ENCODE data around the gene METRNL.
"Not testable (repeated sequence)": the region's sequence is repeated elsewhere in the genome, so short reads cannot be mapped to it uniquely, and the experiment has no call there.

METRNL gene

DNA sequence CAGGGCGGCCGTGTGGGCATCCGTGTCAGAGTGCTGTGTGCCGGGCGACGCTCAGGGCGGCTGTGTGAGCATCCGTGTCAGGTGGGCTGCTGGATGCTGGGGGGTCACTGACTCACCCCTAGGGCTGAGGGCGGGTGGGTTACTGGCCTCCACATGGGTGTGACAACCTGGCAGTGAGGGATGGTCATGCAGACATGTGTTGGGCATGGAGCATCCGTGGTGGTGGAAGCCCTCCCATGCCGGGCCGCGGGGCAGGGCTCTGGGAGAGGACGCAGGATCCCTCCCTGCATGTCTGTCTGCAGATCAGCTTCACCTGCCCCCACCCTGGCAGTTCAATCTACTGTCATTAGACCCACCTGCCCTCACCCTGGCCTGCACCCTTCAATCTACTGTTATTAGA is 56.3 kb downstream of the METRNL start:
- CTCF ChIA-PET, result no interaction called here
- H3K36me3 ChIP-seq (ENCODE audit: control insufficient read depth in 4 of 4, insufficient read depth in 4 of 4, low read length in 3 of 4), result no peaks in the 10 kb centered on the region
- H3K4me1 ChIP-seq (ENCODE audit: control extremely low read depth in 1 of 4, control insufficient read depth in 4 of 4, insufficient read depth in 4 of 4, low read length in 3 of 4), result peaks cover 0 to 16% (median 6%) of the 10 kb centered on the region in 4 experiments
- H3K27me3 ChIP-seq (replicated peaks in 2 of 5; ENCODE audit: control insufficient read depth in 4 of 5, insufficient read depth in 5 of 5, low read length in 4 of 5), result no peaks in the 10 kb centered on the region
- H3K27ac ChIP-seq (ENCODE audit: insufficient read depth in 1 of 2, low read depth in 1 of 2, low read length in 2 of 2, poor library complexity in 1 of 2, severe bottlenecking in 2 of 2), result no peak overlapping the region
- H3K4me3 ChIP-seq (ENCODE audit: control insufficient read depth in 1 of 7, extremely low read depth in 1 of 7, insufficient read depth in 4 of 7, low read depth in 2 of 7, low read length in 6 of 7), result no peak overlapping the region
- H3K9me3 ChIP-seq (ENCODE audit: control extremely low read depth in 1 of 5, control insufficient read depth in 4 of 5, insufficient read depth in 2 of 5, low read depth in 1 of 5, low read length in 4 of 5), result no peaks in the 10 kb centered on the region
- no peak for DNase-seq
- WGBS (ENCODE audit: insufficient coverage), result 96% methylated on average over 12 of the region's 14 CpGs
- POLR2A ChIA-PET, result no interaction called here

- no peak overlapping the region for H3K4me3 ChIP-seq (ENCODE audit: control insufficient read depth in 1 of 7, extremely low read depth in 1 of 7, insufficient read depth in 4 of 7, low read depth in 2 of 7, low read length in 6 of 7)
- H3K4me1 ChIP-seq (ENCODE audit: control extremely low read depth in 1 of 4, control insufficient read depth in 4 of 4, insufficient read depth in 4 of 4, low read length in 3 of 4), result peaks cover 0 to 12% (median 6%) of the 10 kb centered on the region in 4 experiments
- DNase-seq, result no peak
- POLR2A ChIA-PET, result no interaction called here
- H3K27me3 ChIP-seq (replicated peaks in 2 of 5; ENCODE audit: control insufficient read depth in 4 of 5, insufficient read depth in 5 of 5, low read length in 4 of 5), result no peaks in the 10 kb centered on the region
- no peak overlapping the region for H3K27ac ChIP-seq (ENCODE audit: insufficient read depth in 1 of 2, low read depth in 1 of 2, low read length in 2 of 2, poor library complexity in 1 of 2, severe bottlenecking in 2 of 2)
- H3K36me3 ChIP-seq (ENCODE audit: control insufficient read depth in 4 of 4, insufficient read depth in 4 of 4, low read length in 3 of 4), result no peaks in the 10 kb centered on the region
- CTCF ChIA-PET, result no interaction called here
- WGBS (ENCODE audit: insufficient coverage), result 92% methylated on average over 7 of the region's 13 CpGs
- no peaks in the 10 kb centered on the region for H3K9me3 ChIP-seq (ENCODE audit: control extremely low read depth in 1 of 5, control insufficient read depth in 4 of 5, insufficient read depth in 2 of 5, low read depth in 1 of 5, low read length in 4 of 5)
Measured at GRCh38 chr17:83136156-83136555, 56.7 kb downstream of the METRNL start.

GRCh38 chr17:83136931-83137330 is 57.5 kb downstream of the METRNL start:
- Histone ChIP-seq H3K27me3 (replicated peaks in 2 of 5; ENCODE audit: control insufficient read depth in 4 of 5, insufficient read depth in 5 of 5, low read length in 4 of 5) (no peaks in the 10 kb centered on the region), H3K4me3 (ENCODE audit: control insufficient read depth in 1 of 7, extremely low read depth in 1 of 7, insufficient read depth in 4 of 7, low read depth in 2 of 7, low read length in 6 of 7) (no peak overlapping the region), H3K27ac (ENCODE audit: insufficient read depth in 1 of 2, low read depth in 1 of 2, low read length in 2 of 2, poor library complexity in 1 of 2, severe bottlenecking in 2 of 2) (no peak overlapping the region), H3K9me3 (ENCODE audit: control extremely low read depth in 1 of 5, control insufficient read depth in 4 of 5, insufficient read depth in 2 of 5, low read depth in 1 of 5, low read length in 4 of 5) (peaks cover 0 to 2% (median 0%) of the 10 kb centered on the region in 5 experiments), H3K4me1 (ENCODE audit: control extremely low read depth in 1 of 4, control insufficient read depth in 4 of 4, insufficient read depth in 4 of 4, low read length in 3 of 4) (peaks cover 0 to 8% (median 6%) of the 10 kb centered on the region in 4 experiments), H3K36me3 (ENCODE audit: control insufficient read depth in 4 of 4, insufficient read depth in 4 of 4, low read length in 3 of 4) (no peaks in the 10 kb centered on the region)
- ChIA-PET CTCF (interaction anchor here (1.2 kb wide), 1 partner anchor 20 kb away, joined by 3 read pairs; no protein-coding TSS in a partner anchor), POLR2A (no interaction called here)
- no peak for DNase-seq
- WGBS (ENCODE audit: insufficient coverage), result 92% methylated on average over 13 of the region's 16 CpGs

- no peak overlapping the region for H3K4me3 ChIP-seq (ENCODE audit: control insufficient read depth in 1 of 7, extremely low read depth in 1 of 7, insufficient read depth in 4 of 7, low read depth in 2 of 7, low read length in 6 of 7)
- H3K4me1 ChIP-seq (ENCODE audit: control extremely low read depth in 1 of 4, control insufficient read depth in 4 of 4, insufficient read depth in 4 of 4, low read length in 3 of 4), result peaks cover 0 to 3% (median 2%) of the 10 kb centered on the region in 4 experiments
- WGBS (ENCODE audit: insufficient coverage), result 97% methylated on average over 9 of the region's 9 CpGs
- no peak overlapping the region for H3K27ac ChIP-seq (ENCODE audit: insufficient read depth in 1 of 2, low read depth in 1 of 2, low read length in 2 of 2, poor library complexity in 1 of 2, severe bottlenecking in 2 of 2)
- CTCF ChIA-PET, result interaction anchor here (1.2 kb wide), 1 partner anchor 21 kb away, joined by 3 read pairs; no protein-coding TSS in a partner anchor
- no peaks in the 10 kb centered on the region for H3K27me3 ChIP-seq (replicated peaks in 2 of 5; ENCODE audit: control insufficient read depth in 4 of 5, insufficient read depth in 5 of 5, low read length in 4 of 5)
- H3K9me3 ChIP-seq (ENCODE audit: control extremely low read depth in 1 of 5, control insufficient read depth in 4 of 5, insufficient read depth in 2 of 5, low read depth in 1 of 5, low read length in 4 of 5), result peaks cover 0 to 8% (median 0%) of the 10 kb centered on the region in 5 experiments
- POLR2A ChIA-PET, result no interaction called here
- DNase-seq, result no peak
- no peaks in the 10 kb centered on the region for H3K36me3 ChIP-seq (ENCODE audit: control insufficient read depth in 4 of 4, insufficient read depth in 4 of 4, low read length in 3 of 4)
Measured at GRCh38 chr17:83137523-83137922, 58.1 kb downstream of the METRNL start.

DNA sequence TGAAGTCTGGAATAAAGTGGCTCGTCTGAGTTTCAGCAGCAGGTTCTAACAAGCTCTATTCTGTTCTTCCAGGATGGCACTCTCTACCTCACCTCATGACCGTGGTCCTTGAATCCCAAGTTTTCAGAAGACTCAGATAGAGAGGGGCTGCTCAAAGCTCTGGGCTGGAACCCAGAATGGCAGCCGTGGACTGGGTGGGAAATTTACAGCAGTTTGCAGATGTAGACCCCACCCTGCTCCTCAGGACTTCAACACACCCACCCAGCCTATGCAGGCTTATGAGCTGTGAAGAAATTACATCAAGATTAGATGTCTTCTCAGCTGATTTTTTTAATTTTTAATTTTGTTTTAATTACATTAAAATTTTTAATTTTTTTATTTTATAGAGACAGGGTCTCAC is 59.4 kb downstream of the METRNL start:
- Histone ChIP-seq H3K4me3 (ENCODE audit: control insufficient read depth in 1 of 7, extremely low read depth in 1 of 7, insufficient read depth in 4 of 7, low read depth in 2 of 7, low read length in 6 of 7) (no peak overlapping the region), H3K36me3 (ENCODE audit: control insufficient read depth in 4 of 4, insufficient read depth in 4 of 4, low read length in 3 of 4) (no peaks in the 10 kb centered on the region), H3K27ac (ENCODE audit: insufficient read depth in 1 of 2, low read depth in 1 of 2, low read length in 2 of 2, poor library complexity in 1 of 2, severe bottlenecking in 2 of 2) (no peak overlapping the region), H3K4me1 (ENCODE audit: control extremely low read depth in 1 of 4, control insufficient read depth in 4 of 4, insufficient read depth in 4 of 4, low read length in 3 of 4) (no peaks in the 10 kb centered on the region), H3K9me3 (ENCODE audit: control extremely low read depth in 1 of 5, control insufficient read depth in 4 of 5, insufficient read depth in 2 of 5, low read depth in 1 of 5, low read length in 4 of 5) (peaks cover 0 to 16% (median 0%) of the 10 kb centered on the region in 5 experiments), H3K27me3 (replicated peaks in 2 of 5; ENCODE audit: control insufficient read depth in 4 of 5, insufficient read depth in 5 of 5, low read length in 4 of 5) (no peaks in the 10 kb centered on the region)
- CTCF ChIA-PET, result interaction anchor here (1.0 kb wide), 1 partner anchor 15 kb away, joined by 4 read pairs; no protein-coding TSS in a partner anchor
- POLR2A ChIA-PET, result no interaction called here
- 91% methylated on average over 3 of the region's 3 CpGs for WGBS (ENCODE audit: insufficient coverage)
- DNase-seq, result no peak

DNA sequence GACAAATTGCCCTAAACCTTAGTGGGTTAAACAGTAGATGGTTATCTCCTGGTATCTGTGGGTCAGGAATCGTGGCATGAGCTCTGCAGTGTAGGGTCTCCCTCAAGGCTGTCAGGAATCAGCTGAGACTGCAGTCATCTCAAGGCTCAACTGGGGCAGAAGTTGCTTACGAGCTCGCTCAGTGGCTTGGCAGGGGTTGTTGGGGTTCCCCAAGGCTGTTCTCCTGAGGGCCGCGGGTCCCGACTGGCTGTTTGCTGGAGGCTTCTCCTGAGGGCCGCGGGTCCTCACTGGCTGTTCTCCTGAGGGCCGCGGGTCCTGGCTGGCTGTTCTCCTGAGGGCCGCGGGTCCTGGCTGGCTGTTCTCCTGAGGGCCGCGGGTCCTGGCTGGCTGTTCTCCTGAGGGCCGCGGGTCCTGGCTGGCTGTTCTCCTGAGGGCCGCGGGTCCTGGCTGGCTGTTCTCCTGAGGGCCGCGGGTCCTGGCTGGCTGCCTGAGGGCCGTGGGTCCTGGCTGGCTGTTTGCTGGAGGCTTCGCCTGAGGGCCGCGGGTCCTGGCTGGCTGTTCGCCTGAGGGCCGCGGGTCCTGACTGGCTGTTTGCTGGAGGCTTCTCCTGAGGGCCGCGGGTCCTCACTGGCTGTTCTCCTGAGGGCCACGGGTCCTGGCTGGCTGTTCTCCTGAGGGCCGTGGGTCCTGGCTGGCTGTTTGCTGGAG is 60.3 kb downstream of the METRNL start:
- POLR2A ChIA-PET; H3K27ac ChIP-seq (ENCODE audit: insufficient read depth in 1 of 2, low read depth in 1 of 2, low read length in 2 of 2, poor library complexity in 1 of 2, severe bottlenecking in 2 of 2); DNase-seq; H3K4me3 ChIP-seq (ENCODE audit: control insufficient read depth in 1 of 7, extremely low read depth in 1 of 7, insufficient read depth in 4 of 7, low read depth in 2 of 7, low read length in 6 of 7); H3K27me3 ChIP-seq (replicated peaks in 2 of 5; ENCODE audit: control insufficient read depth in 4 of 5, insufficient read depth in 5 of 5, low read length in 4 of 5); H3K36me3 ChIP-seq (ENCODE audit: control insufficient read depth in 4 of 4, insufficient read depth in 4 of 4, low read length in 3 of 4); H3K4me1 ChIP-seq (ENCODE audit: control extremely low read depth in 1 of 4, control insufficient read depth in 4 of 4, insufficient read depth in 4 of 4, low read length in 3 of 4): not testable (repeated sequence)
- peaks cover 0 to 16% (median 0%) of the 10 kb centered on the region in 5 experiments for H3K9me3 ChIP-seq (ENCODE audit: control extremely low read depth in 1 of 5, control insufficient read depth in 4 of 5, insufficient read depth in 2 of 5, low read depth in 1 of 5, low read length in 4 of 5)
- WGBS (ENCODE audit: insufficient coverage), result 95% methylated on average over 17 of the region's 31 CpGs
- CTCF ChIA-PET, result interaction anchor here (1.0 kb wide), 1 partner anchor 15 kb away, joined by 4 read pairs; no protein-coding TSS in a partner anchor

DNA sequence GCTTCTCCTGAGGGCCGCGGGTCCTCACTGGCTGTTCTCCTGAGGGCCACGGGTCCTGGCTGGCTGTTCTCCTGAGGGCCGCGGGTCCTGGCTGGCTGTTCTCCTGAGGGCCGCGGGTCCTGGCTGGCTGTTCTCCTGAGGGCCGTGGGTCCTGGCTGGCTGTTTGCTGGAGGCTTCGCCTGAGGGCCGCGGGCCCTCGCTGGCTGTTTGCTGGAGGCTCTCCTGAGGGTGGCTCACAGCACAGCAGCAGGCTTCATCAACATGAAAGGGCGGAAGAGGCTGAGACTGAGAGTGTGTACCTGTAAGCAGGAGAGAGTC is 60.8 kb downstream of the METRNL start:
- H3K36me3 ChIP-seq (ENCODE audit: control insufficient read depth in 4 of 4, insufficient read depth in 4 of 4, low read length in 3 of 4); DNase-seq; H3K27me3 ChIP-seq (replicated peaks in 2 of 5; ENCODE audit: control insufficient read depth in 4 of 5, insufficient read depth in 5 of 5, low read length in 4 of 5); CTCF ChIA-PET; POLR2A ChIA-PET; H3K4me3 ChIP-seq (ENCODE audit: control insufficient read depth in 1 of 7, extremely low read depth in 1 of 7, insufficient read depth in 4 of 7, low read depth in 2 of 7, low read length in 6 of 7); H3K27ac ChIP-seq (ENCODE audit: insufficient read depth in 1 of 2, low read depth in 1 of 2, low read length in 2 of 2, poor library complexity in 1 of 2, severe bottlenecking in 2 of 2); H3K4me1 ChIP-seq (ENCODE audit: control extremely low read depth in 1 of 4, control insufficient read depth in 4 of 4, insufficient read depth in 4 of 4, low read length in 3 of 4): not testable (repeated sequence)
- H3K9me3 ChIP-seq (ENCODE audit: control extremely low read depth in 1 of 5, control insufficient read depth in 4 of 5, insufficient read depth in 2 of 5, low read depth in 1 of 5, low read length in 4 of 5), result peaks cover 0 to 16% (median 0%) of the 10 kb centered on the region in 5 experiments
- 95% methylated on average over 7 of the region's 13 CpGs for WGBS (ENCODE audit: insufficient coverage)

All from common myeloid progenitor, CD34-positive (primary cell).